MM.1S (cell line): Measurements from ENCODE around the gene TRIM29.

Source experiments
- CTCF ChIP-seq: fragments of 300-600 bp; sonication (generic); IDR thresholded peaks from 2 replicates; pipeline ENCODE4 v1.5.1; 2016; ENCODE audit warnings: antibody characterized with exemption, low read length, mixed read lengths
- EZH2phosphoT487 ChIP-seq: fragments of 300-600 bp; sonication (generic); IDR thresholded peaks from 2 replicates; pipeline ENCODE4 v1.6.1; 2018; ENCODE audit warnings: antibody characterized with exemption, low read length

DNA sequence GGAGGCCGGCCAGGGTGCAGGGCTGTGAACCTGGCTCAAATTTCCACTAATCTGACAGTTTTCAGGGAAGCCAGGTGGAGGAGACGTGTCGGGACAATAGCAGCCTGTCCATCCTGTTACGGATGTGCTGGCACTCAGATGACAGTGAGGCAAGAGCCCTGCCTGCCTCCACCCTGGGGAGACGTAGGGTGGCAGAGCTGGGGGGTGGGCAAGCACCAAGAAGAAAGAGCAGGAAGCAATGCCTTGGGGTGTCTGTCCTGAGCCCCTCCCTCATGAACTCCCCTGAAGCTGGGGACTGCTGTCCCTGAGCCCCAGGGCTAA, 10.0 kb upstream of the TRIM29 start:
- TF ChIP-seq CTCF: no peak
- no peak for TF ChIP-seq EZH2phosphoT487
